Urothelium cell line (cell line): ENCODE data around the gene VTN.

Experiments
- DNase-seq: peaks from one replicate; pipeline ENCODE4 v3.0.0; 2011; ENCODE audit warnings: low spot score, mixed read lengths
- FAIRE-seq: peaks from 2 replicates; lab custom pipeline; 2011; peaks lifted over from hg19 to GRCh38; lab: Jason Lieb, UNC

The VTN gene

GRCh38 chr17:28371245-28372202 is 1.4 kb upstream of the VTN start, which contains the start of gene SARM1:
Gene SARM1 (plus strand): TSS chr17:28371694. CDS start chr17:28372033, 339 bp downstream.
- no peak for FAIRE-seq
- DNase-seq = peak; percentile 79

DNA sequence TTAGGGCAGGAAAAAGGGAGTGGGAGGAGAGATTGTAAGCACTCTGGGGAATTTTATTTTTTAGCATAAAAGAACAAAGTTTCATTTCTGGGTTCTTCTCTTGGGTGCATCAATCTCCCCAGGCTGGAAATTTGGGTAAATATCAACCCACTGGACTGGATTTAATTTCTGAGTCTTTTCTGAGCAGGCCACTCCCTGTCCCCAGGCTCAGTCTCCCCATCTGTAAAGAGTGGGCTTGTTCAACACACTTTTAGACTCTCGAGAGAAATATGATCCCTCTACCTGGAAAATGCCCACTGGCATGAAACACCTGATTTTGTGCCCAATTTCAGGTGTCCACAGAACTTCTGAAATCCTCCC is 617 bp upstream of the VTN start:
- no peak for FAIRE-seq
- no peak for DNase-seq

GRCh38 chr17:28369684-28370034 is 448 bp downstream of the VTN start:
- no peak for FAIRE-seq
- DNase-seq = no peak

- FAIRE-seq (no peak), DNase-seq (no peak)
Observed at GRCh38 chr17:28368915-28369683, 1.0 kb downstream of the VTN start.

DNA sequence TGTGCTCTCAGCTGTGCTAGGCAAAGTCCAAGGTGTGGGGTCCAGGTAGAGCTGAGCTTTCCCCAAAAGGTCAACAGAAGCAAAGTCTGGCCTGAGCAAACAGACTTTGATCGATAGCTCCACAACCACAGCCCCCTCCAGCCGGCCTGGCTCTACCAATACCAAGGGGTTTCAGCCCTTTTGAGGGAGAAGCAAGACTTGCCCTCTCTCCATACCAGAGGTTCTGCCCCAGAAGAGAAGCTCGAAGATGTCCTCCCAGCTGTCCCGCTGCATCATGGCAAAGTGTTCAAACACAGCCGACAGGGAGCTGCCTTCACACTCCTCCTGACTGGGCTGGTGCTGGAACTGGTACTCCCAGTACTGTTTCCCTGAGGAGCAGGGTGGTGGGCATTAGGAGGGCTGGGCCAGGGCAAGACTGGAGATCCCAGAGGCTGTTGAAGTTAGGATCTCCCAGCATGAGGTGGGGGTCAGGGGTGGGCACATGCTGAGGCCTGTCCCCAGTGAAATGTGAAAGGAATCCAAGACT is 1.7 kb downstream of the VTN start:
- FAIRE-seq (no peak), DNase-seq (no peak)

- DNase-seq = no peak
- no peak for FAIRE-seq
Observed at GRCh38 chr17:28367641-28368305, 2.3 kb downstream of the VTN start.

- DNase-seq (no peak), FAIRE-seq (no peak)
Observed at GRCh38 chr17:28366605-28367004, 3.5 kb downstream of the VTN start.

GRCh38 chr17:28365487-28365886 is 4.6 kb downstream of the VTN start:
- DNase-seq (no peak), FAIRE-seq (no peak)

DNA sequence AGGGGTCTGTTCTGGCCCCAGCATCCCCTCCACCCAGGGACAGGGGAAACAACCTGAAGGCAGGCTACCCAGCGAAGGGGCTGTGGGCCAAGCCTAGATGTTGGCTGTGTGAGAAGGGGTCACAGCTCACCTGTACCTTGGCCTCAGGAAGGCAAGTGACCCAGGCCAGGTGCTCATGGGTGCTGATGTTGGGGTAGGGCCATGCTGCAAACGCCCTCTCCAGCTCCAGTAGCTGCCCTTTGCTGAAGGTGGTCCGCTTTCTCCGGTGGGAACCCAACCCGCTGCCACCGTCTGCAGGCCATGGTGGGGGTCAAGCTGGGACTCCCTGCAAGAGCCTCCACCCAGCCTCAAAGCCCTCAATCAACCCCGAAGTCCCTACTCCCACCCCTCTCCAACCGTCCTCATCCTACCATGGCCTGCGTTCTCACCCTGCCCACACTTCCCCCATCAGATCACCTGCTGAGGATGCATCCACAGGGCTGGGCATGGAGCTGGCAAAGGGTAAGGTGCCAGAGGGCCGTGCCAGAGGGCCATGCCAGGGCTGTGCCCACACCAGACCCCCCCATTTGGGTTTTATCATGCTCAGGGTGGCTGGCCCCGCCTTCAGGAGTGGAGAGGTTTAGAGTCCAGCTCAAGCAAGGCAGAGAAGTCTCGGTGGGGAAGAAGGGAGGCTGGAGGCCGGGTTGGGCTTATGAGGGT is 5.3 kb downstream of the VTN start, which contains the start of gene SEBOX:
Gene SEBOX, minus strand, starts transcription at position 535 of the 699 bp plus-strand sequence. Its CDS starts 48 bp downstream, at position 487.
- DNase-seq (no peak), FAIRE-seq (no peak)

DNA sequence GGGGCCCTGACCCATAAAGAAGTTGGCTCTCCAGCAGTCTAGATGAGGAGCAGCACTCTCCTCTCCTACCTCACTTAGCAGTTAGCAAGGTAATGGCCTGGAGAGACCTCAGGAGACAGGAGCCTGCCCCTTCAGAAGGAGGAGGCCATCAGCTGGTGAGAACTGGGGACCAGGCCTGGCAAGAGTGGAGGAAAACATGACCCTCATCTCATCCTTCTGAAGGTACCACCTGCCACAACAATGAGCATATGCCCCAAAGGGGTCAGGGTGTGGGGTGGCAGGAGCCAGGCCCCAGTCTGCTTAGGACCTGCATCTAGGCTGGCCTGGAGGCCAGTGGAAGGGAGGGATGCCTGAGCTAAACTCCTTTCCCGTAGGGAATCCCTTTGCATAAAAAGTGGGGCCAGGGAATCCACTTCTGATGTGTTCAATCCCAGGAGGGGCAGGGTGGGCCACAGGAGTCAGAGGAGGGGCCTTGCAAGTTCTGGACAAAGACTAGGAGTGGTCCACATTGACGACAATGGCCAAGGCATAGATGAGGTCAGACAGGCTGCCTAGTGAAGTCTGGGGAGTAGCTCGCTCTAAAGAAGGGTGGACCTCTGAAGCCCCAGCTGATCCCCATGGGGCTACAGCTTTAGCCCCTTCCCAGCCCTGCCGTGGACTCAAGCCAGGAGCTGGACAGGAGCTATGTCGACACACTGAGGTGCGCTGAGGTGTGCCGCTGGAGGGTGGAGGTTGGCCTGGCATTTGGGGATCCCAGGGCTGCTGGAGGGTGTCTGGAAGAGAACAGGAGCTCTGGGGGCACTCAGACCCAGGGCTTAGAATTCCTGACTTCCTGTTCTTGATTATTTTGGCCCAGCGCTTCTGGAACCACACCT is 6.1 kb downstream of the VTN start:
- no peak for FAIRE-seq
- no peak for DNase-seq

DNA sequence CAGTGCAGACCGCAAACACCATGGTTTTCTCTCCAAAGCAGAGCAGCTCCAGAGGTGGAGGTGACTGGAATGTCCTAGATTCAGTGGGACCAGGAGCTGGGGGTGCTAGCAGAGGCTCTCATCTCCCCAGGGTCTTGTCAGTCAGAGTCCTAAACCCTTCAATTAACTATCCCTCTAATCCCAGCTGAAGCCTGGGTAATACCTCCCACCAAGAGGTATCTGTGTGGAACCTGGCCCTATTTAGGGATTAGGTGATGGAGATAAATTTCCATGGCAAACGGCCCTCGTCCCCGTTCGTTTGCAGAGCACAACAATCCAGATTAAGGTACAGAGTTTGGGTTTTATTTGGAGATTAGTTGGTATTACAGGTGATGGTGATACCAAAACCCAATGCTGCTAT is 6.9 kb downstream of the VTN start:
- DNase-seq = no peak
- FAIRE-seq = no peak

- FAIRE-seq (no peak), DNase-seq (no peak)
Observed at GRCh38 chr17:28357901-28358197, 12.3 kb downstream of the VTN start.

GRCh38 chr17:28357061-28357900 is 12.8 kb downstream of the VTN start, which contains the start of gene POLDIP2:
Gene POLDIP2 (minus strand): TSS chr17:28357527. CDS start chr17:28357448, 79 bp downstream.
- peak; percentile 74 for FAIRE-seq
- DNase-seq = peak; percentile 97

DNA sequence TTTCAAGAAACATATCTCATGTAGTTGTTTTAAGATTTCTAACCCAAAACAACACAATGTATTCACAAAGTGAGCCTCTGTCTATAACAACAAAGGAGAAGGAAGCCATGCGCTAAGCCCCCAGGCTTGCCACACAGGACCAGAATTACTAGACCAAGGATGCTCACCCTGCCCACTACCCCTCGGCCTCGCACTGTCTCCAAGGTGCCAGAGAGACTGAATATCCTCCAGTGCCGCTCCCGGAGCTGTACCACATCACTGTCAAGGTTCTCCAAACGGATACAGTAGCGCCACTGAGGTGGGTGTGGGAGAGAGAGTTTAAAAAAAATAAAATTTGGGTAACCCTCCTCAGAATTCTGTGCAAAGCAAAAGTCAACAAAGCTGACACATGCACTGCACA is 19.8 kb downstream of the VTN start:
- FAIRE-seq = no peak
- no peak for DNase-seq

- FAIRE-seq (no peak), DNase-seq (no peak)
Observed at GRCh38 chr17:28348979-28349378, 21.1 kb downstream of the VTN start.

DNA sequence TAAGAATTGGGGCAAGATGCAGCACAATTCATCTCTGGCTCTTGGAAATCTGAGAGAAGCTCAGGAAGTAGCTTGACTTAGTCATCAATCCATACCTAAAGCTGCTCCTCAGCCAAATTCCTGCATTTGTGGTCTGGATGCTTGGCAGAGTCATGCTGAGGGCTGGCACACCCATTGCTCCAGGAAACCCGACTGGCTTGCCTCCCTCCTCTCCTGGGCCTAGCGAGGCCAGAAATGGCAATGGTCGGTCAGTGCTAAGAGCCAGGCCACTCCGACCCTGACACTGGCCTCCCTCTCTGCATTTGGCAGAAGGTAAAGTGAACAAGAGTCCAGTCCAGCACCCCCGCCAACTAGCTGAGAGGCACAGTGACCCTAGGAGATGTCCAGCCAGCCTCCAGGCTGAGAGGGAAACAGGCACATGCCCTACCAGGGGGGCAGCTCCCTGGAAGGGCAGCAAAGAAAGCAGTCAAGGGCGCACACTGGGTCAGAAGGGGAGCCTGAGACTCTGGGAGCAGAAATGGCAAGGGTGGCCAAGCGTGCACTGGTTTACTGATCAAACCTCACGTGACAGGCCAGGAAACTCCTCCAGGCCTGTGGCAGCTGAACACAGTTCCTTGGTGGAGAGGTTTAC is 22.7 kb downstream of the VTN start:
- DNase-seq = peak; percentile 70
- FAIRE-seq = no peak

DNA sequence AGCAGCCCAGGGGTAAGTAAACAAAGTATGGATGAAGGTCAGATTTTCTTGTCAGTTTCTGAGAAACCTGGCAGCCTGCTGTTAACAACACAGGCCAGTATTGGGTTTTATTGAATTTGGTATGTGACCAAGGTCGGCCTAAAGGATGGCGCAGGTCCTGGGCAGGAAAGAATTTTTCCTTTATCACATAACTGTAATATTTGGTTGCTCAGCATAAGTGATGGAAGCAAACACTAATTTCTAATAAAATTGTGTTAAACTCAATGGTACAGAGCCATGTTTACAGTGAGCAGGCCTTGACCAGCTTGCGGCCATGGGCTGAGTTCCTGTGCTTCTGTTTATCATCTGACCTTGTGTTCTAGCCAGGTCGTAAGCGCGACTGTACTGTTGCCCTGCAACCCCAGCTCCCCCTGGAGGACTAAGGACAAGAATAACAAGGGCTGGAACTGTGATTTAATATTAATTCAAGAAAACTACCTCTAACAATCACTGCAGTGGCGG is 23.3 kb downstream of the VTN start:
- FAIRE-seq = no peak
- DNase-seq = no peak

DNA sequence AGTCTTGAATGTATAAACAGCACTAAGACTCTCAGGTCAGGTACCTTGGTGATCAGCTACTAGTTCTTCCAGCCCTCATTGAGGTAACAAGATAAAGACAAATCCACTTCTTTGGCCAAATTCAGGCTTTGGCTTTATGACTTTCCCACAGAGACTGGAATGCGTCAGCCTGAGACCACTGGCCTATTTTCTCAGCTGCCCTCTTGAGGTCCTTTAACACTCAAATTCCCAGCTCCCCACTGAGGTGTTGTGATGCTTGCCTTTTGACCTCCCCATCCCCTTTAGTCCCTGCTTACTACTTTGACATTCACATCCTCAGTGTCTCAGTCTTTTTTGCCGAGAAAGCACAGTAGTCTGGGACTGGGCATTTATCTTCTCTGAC is 23.9 kb downstream of the VTN start:
- DNase-seq (no peak), FAIRE-seq (no peak)
